Stomach smooth muscle (tissue), 2 donors: ENCODE measurements around the gene TXLNG.
A peak's percentile ranks its signal among the peaks of the same experiment; 100 is the strongest.

Source experiments
- H3K27ac ChIP-seq: one replicate; pipeline ENCODE4 v1.7.0; 2013; ENCODE audit warnings: mild to moderate bottlenecking, low read length, inconsistent platforms
- H3K27me3 ChIP-seq, 2 donors: one replicate each; pipeline ENCODE4 v1.7.0; 2013; ENCODE audit warnings: low read length in 2 of 2; ENCODE audit not compliant: insufficient read depth in 2 of 2, control insufficient read depth in 1 of 2
- H3K36me3 ChIP-seq, 2 donors: one replicate each; pipeline ENCODE4 v1.7.0; 2013; ENCODE audit warnings: low read length in 2 of 2; ENCODE audit not compliant: control insufficient read depth in 2 of 2, insufficient read depth in 2 of 2
- H3K4me1 ChIP-seq: one replicate; pipeline ENCODE4 v1.7.0; 2013; ENCODE audit warnings: low read length; ENCODE audit not compliant: control insufficient read depth, insufficient read depth
- H3K4me3 ChIP-seq, 2 donors: one replicate each; pipeline ENCODE4 v1.7.0; 2013; ENCODE audit warnings: low read length in 2 of 2
- H3K9ac ChIP-seq, 2 donors: one replicate each; pipeline ENCODE4 v1.7.0; 2013; ENCODE audit warnings: low read length in 2 of 2, mild to moderate bottlenecking in 1 of 2
- H3K9me3 ChIP-seq, 2 donors: one replicate each; pipeline ENCODE4 v1.7.0; 2013; ENCODE audit warnings: low read length in 2 of 2; ENCODE audit not compliant: control insufficient read depth in 2 of 2
- donor health status: healthy.
- donor health status: Pancreatic carcinoma.

The TXLNG gene

GRCh38 chrX:16819634-16820033 lies 33.4 kb downstream of the TXLNG start:
- H3K36me3 ChIP-seq: peaks cover 7 to 9% of the 10 kb centered on the region in 2 donors
- no peak overlapping the region for H3K27ac ChIP-seq
- H3K9me3 ChIP-seq: no peaks in the 10 kb centered on the region
- H3K27me3 ChIP-seq: no peaks in the 10 kb centered on the region
- no peaks in the 10 kb centered on the region for H3K4me1 ChIP-seq
- no peak overlapping the region for H3K9ac ChIP-seq
- no peak overlapping the region for H3K4me3 ChIP-seq

- Histone ChIP-seq H3K36me3 (peaks cover 7 to 9% of the 10 kb centered on the region in 2 donors), H3K9ac (no peak overlapping the region), H3K27me3 (no peaks in the 10 kb centered on the region), H3K27ac (no peak overlapping the region), H3K9me3 (no peaks in the 10 kb centered on the region), H3K4me1 (peaks cover 5% of the 10 kb centered on the region), H3K4me3 (no peak overlapping the region)
These were observed 36.5 kb downstream of the TXLNG start for GRCh38 chrX:16822723-16823122.

DNA sequence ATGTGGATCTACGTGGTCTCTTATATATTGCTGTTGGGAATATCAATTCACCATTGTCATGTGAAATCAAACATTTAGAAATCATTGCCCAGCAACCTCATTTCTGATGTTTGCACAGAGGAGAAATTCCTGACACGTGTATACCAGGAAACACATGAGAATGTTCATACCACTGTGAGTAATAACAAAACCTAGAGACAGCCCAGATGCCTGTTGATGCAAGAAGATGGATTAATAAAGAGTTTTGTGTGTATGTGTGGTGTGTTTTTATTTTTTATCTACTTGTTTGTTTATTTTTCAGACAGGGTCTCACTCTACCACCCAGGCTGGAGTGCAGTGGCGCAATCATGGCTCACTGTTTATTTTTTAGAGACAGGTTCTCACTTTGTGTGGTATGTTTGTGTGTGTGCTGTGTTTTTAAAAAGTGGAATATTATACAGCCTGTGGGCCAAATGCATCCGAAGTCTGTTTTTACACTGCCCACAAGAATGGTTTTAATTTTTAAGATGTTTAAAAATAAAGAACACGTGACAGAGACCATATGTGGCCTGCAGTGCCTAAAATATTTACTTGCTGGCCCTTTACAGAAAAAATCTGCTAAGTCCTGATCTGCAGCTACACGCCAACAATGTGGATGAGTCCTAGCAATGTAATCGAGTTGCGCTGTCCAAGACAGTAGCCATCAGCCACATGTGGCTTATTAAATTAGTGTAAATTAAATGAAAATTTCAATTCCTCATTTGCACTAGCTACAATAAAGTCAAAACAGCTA lies 39.2 kb downstream of the TXLNG start:
- Histone ChIP-seq H3K27ac (no peak overlapping the region), H3K4me1 (peaks cover 5% of the 10 kb centered on the region), H3K9me3 (no peaks in the 10 kb centered on the region), H3K9ac (no peak overlapping the region), H3K4me3 (no peak overlapping the region), H3K36me3 (peaks cover 5 to 7% of the 10 kb centered on the region in 2 donors), H3K27me3 (no peaks in the 10 kb centered on the region)

DNA sequence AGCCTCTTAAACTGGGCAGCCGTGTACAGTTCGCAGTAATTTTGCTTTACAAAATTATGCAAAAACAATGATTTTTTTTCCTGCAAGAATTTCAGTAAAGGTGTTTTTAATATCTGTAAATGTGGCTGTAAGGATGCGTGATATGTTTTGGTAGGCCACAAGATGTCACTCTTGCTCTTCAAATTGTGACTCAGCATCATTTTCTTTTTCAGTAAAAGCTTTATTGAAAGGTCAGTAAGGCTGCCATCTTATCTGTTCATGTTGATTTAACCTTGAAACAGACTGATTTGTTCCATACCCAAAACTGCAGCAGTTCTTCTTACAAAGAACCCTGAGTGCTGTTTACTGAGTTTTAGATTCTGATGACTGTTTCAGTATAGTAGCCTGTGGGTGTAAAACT lies 39.9 kb downstream of the TXLNG start:
- Histone ChIP-seq H3K4me3 (no peak overlapping the region), H3K36me3 (peaks cover 5 to 7% of the 10 kb centered on the region in 2 donors), H3K9ac (no peak overlapping the region), H3K27ac (no peak overlapping the region), H3K27me3 (no peaks in the 10 kb centered on the region), H3K4me1 (peaks cover 5% of the 10 kb centered on the region), H3K9me3 (no peaks in the 10 kb centered on the region)

DNA sequence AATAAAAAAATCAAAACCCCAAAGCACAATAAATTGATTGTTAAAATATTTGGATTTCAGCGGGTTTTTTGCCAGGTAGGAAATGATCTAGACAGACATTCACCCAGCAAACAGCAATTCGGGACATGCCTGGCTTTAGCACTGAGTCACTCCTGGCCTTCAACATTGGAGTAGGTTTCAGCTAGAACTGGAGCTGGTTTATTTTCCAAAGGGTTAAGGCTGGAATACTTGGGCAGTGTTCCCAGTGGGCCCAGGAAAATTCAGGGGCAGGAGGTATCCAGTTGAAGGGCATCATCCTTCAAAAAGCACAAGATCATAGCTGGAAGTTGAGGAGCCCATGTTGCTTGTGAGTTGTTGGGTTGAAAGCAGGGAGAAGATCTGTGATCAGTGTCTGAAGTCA lies 41.0 kb downstream of the TXLNG start:
- no peak overlapping the region for H3K9ac ChIP-seq
- H3K9me3 ChIP-seq: no peaks in the 10 kb centered on the region
- H3K36me3 ChIP-seq: peaks cover 6 to 11% of the 10 kb centered on the region in 2 donors
- no peak overlapping the region for H3K4me3 ChIP-seq
- H3K4me1 ChIP-seq: peaks cover 5% of the 10 kb centered on the region
- H3K27ac ChIP-seq: peak overlapping the region; percentile 18
- H3K27me3 ChIP-seq: no peaks in the 10 kb centered on the region

DNA sequence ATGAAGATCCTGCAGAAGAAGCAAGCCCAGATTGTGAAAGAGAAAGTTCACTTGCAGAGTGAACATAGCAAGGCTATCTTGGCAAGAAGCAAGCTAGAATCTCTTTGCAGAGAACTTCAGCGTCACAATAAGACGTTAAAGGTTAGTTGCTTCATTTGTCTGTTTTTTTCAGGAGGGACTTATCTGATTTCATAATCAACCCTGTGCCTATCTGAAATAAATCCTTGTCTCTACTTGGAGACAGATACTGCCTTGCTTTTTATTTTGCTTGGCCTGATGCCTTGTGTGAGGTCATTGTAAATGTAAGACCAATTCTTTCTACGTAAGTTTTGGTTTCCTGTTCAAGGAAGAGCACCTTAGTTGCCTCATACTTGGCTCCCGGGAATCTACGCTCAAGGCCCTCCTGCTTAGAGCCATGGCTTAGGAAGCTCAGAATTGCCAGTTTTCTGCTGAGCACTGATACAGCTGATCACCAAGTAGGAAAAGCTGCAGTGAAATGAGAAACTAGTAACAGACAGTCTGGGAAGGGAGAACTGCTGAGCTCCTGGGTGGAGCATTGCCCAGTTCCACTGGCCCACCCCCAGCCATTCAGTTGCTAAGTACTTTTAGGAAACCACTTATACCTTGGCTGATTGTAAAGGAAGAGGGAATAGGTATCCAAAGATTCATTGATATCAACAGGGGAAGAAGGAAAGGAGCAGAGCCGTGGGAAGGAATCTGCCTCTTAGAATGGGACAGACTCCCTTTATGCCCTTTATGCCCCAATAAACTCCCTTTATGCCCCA lies 42.0 kb downstream of the TXLNG start:
- Histone ChIP-seq H3K36me3 (peaks cover 2 to 14% of the 10 kb centered on the region in 2 donors), H3K4me3 (no peak overlapping the region), H3K9me3 (no peaks in the 10 kb centered on the region), H3K9ac (peak overlapping the region in 1 of 2 donors; percentile 57), H3K27ac (peak overlapping the region; percentile 56), H3K4me1 (peaks cover 5% of the 10 kb centered on the region), H3K27me3 (no peaks in the 10 kb centered on the region)

GRCh38 chrX:16832301-16832700 lies 46.0 kb downstream of the TXLNG start:
- H3K9ac ChIP-seq: no peak overlapping the region
- peaks cover 0 to 3% of the 10 kb centered on the region in 2 donors for H3K27me3 ChIP-seq
- no peak overlapping the region for H3K4me3 ChIP-seq
- H3K9me3 ChIP-seq: no peaks in the 10 kb centered on the region
- H3K4me1 ChIP-seq: peaks cover 5% of the 10 kb centered on the region
- no peak overlapping the region for H3K27ac ChIP-seq
- H3K36me3 ChIP-seq: peaks cover 4 to 20% of the 10 kb centered on the region in 2 donors

- H3K4me1 ChIP-seq: peaks cover 11% of the 10 kb centered on the region
- peaks cover 0 to 5% of the 10 kb centered on the region in 2 donors for H3K27me3 ChIP-seq
- no peak overlapping the region for H3K4me3 ChIP-seq
- no peaks in the 10 kb centered on the region for H3K9me3 ChIP-seq
- no peak overlapping the region for H3K9ac ChIP-seq
- H3K27ac ChIP-seq: peak overlapping the region; percentile 64
- H3K36me3 ChIP-seq: peaks cover 8 to 24% of the 10 kb centered on the region in 2 donors
These were observed 48.5 kb downstream of the TXLNG start for GRCh38 chrX:16834806-16835205.

- no peaks in the 10 kb centered on the region for H3K9me3 ChIP-seq
- H3K4me3 ChIP-seq: no peak overlapping the region
- no peak overlapping the region for H3K27ac ChIP-seq
- H3K27me3 ChIP-seq: peaks cover 0 to 5% of the 10 kb centered on the region in 2 donors
- no peak overlapping the region for H3K9ac ChIP-seq
- H3K36me3 ChIP-seq: peaks cover 8 to 28% of the 10 kb centered on the region in 2 donors
- H3K4me1 ChIP-seq: peaks cover 12% of the 10 kb centered on the region
These were observed 50.1 kb downstream of the TXLNG start for GRCh38 chrX:16836371-16836770.

- peaks cover 12% of the 10 kb centered on the region for H3K4me1 ChIP-seq
- peaks cover 0 to 5% of the 10 kb centered on the region in 2 donors for H3K27me3 ChIP-seq
- H3K36me3 ChIP-seq: peaks cover 4 to 22% of the 10 kb centered on the region in 2 donors
- H3K9ac ChIP-seq: no peak overlapping the region
- H3K27ac ChIP-seq: peak overlapping the region; percentile 58
- no peaks in the 10 kb centered on the region for H3K9me3 ChIP-seq
- no peak overlapping the region for H3K4me3 ChIP-seq
These were observed 52.2 kb downstream of the TXLNG start for GRCh38 chrX:16838202-16839066.
